Esophagus squamous epithelium (tissue), 5 donors: ENCODE measurements around the gene MTIF2. TPM values are rescaled to one million over a fixed set of nuclear protein-coding genes. Genes with fewer than 3 reads are reported as not detected.
"Not testable (repeated sequence)": the region's sequence is repeated elsewhere in the genome, so short reads cannot be mapped to it uniquely, and the experiment has no call there.

Source experiments
- DNase-seq: peaks from one replicate; lab custom pipeline; 2025; lab: John Stamatoyannopoulos, UW
- H3K27ac ChIP-seq, 4 donors: fragments of 200-600 bp; sonication (generic); one replicate each; pipeline ENCODE4 v1.5.1; 2016 to 2019; ENCODE audit warnings: mild to moderate bottlenecking in 1 of 4
- H3K27me3 ChIP-seq, 4 donors: fragments of 200-600 bp; sonication (generic); 1 replicate in 3 of 4; 2 replicates in 1 of 4; pipeline versions ENCODE4 v1.5.1 to v1.6.0; 2017 to 2021; ENCODE audit warnings: antibody characterized with exemption in 1 of 4
- H3K36me3 ChIP-seq, 3 donors: fragments of 200-600 bp; sonication (generic); one replicate each; pipeline ENCODE4 v1.5.1; 2016 to 2019
- H3K4me1 ChIP-seq, 3 donors: fragments of 200-600 bp; sonication (generic); one replicate each; pipeline ENCODE4 v1.5.1; 2017 to 2019
- H3K4me3 ChIP-seq, 4 donors: fragments of 200-600 bp; sonication (generic); 1 replicate in 3 of 4; 2 replicates in 1 of 4; pipeline ENCODE4 v1.5.1; 2016 to 2019; ENCODE audit warnings: mild to moderate bottlenecking in 2 of 4, moderate library complexity in 1 of 4
- H3K9me3 ChIP-seq, 3 donors: fragments of 200-600 bp; sonication (generic); one replicate each; pipeline ENCODE4 v1.5.1; 2016 to 2019
- CTCF ChIP-seq, 6 experiments: fragments of 450-650 bp in 4 of 6; fragments of 200-600 bp in 2 of 6; sonication (generic) in 2 of 6; IDR thresholded peaks; one replicate each; pipeline ENCODE4 v1.5.1; 2016 to 2019; ENCODE audit warnings: antibody characterized with exemption in 6 of 6, mild to moderate bottlenecking in 4 of 6, moderate library complexity in 4 of 6
- POLR2A ChIP-seq, 4 donors: fragments of 450-650 bp; IDR thresholded peaks; one replicate each; pipeline ENCODE4 v1.6.1; 2017; ENCODE audit warnings: antibody characterized with exemption in 4 of 4, mild to moderate bottlenecking in 4 of 4, moderate library complexity in 3 of 4
- WGBS, 2 donors: methylation state at CpG; one replicate each; pipeline ENCODE4 v1.1.5; 2018; 5-methylcytosine and 5-hydroxymethylcytosine counted together
- intact Hi-C: fragments of 100-400 bp; cut with DNase I; formaldehyde crosslinking; loops from one replicate; pipeline ENCODE4 v1.15.0; 2022
- total RNA-seq, 4 donors: library from RNA; depleted of rRNA; stranded (reverse); fragments of >200 nt; gene quantifications; one replicate each; pipeline ENCODE4 v1.1.0, GENCODE V29; 2016
- donor health status: DM: yes; HTN: yes; CAD: no.

Gene MTIF2
- total RNA-seq, 4 donors from 2014 or later: 13.8 to 28.9 (median 24.4) TPM

- TF ChIP-seq POLR2A (IDR thresholded peaks at IDR 0.05) (no peak), CTCF (IDR thresholded peaks at IDR 0.05) (no peak)
Measured at GRCh38 chr2:55302241-55302640, 33.2 kb upstream of the MTIF2 start.

GRCh38 chr2:55301277-55301676 is 32.2 kb upstream of the MTIF2 start:
- no peaks in the 10 kb centered on the region for H3K27me3 ChIP-seq
- DNase-seq: no peak
- intact Hi-C loops: no loop called here
- WGBS, 2 donors: 94 to 96% methylated on average over 1 of the region's 1 CpG
- no peak overlapping the region for H3K4me3 ChIP-seq
- TF ChIP-seq CTCF (IDR thresholded peaks at IDR 0.05): no peak
- TF ChIP-seq POLR2A (IDR thresholded peaks at IDR 0.05): no peak
- H3K27ac ChIP-seq: no peak overlapping the region
- no peaks in the 10 kb centered on the region for H3K9me3 ChIP-seq
- no peaks in the 10 kb centered on the region for H3K4me1 ChIP-seq
- peaks cover 0 to 3% (median 0%) of the 10 kb centered on the region in 3 donors for H3K36me3 ChIP-seq

More at GRCh38 chr2:55302241-55302640, 33.2 kb upstream of the MTIF2 start:
- intact Hi-C loops: no loop called here
- Histone ChIP-seq H3K36me3 (no peaks in the 10 kb centered on the region), H3K9me3 (no peaks in the 10 kb centered on the region), H3K4me1 (no peaks in the 10 kb centered on the region), H3K27ac (no peak overlapping the region), H3K4me3 (no peak overlapping the region), H3K27me3 (no peaks in the 10 kb centered on the region)
- no peak for DNase-seq
- 76 to 87% methylated on average over 3 of the region's 3 CpGs for WGBS, 2 donors

- Histone ChIP-seq H3K9me3 (no peaks in the 10 kb centered on the region), H3K4me1 (peaks cover 0 to 12% (median 3%) of the 10 kb centered on the region in 3 donors), H3K4me3 (no peak overlapping the region), H3K27me3 (no peaks in the 10 kb centered on the region), H3K36me3 (peaks cover 0 to 14% (median 0%) of the 10 kb centered on the region in 3 donors), H3K27ac (no peak overlapping the region)
- no peak for DNase-seq
- TF ChIP-seq POLR2A (IDR thresholded peaks at IDR 0.05) (no peak), CTCF (IDR thresholded peaks at IDR 0.05) (no peak)
- intact Hi-C loops: no loop called here
Measured at GRCh38 chr2:55296393-55296792, 27.4 kb upstream of the MTIF2 start.

- H3K4me3 ChIP-seq: peak overlapping the region in 3 of 4 donors; percentile 78 to 81 (median 80)
- H3K27me3 ChIP-seq: no peaks in the 10 kb centered on the region
- 91 to 96% methylated on average over 6 to 12 of the region's 12 CpGs for WGBS, 2 donors
- TF ChIP-seq CTCF (IDR thresholded peaks at IDR 0.05) (no peak), POLR2A (IDR thresholded peaks at IDR 0.05) (no peak)
- peaks cover 6 to 35% (median 7%) of the 10 kb centered on the region in 3 donors for H3K4me1 ChIP-seq
- H3K27ac ChIP-seq: peak overlapping the region in 1 of 4 donors; percentile 93
- intact Hi-C loops: no loop called here
- H3K36me3 ChIP-seq: no peaks in the 10 kb centered on the region
- no peak for DNase-seq
- H3K9me3 ChIP-seq: no peaks in the 10 kb centered on the region
Measured at GRCh38 chr2:55283083-55283482, 14.1 kb upstream of the MTIF2 start.

GRCh38 chr2:55282110-55282917 is 13.3 kb upstream of the MTIF2 start:
- TF ChIP-seq POLR2A (IDR thresholded peaks at IDR 0.05) (peak in 2 of 4 donors; percentile 74), CTCF (IDR thresholded peaks at IDR 0.05) (peak in 1 of 6 experiments; percentile 23)
- Histone ChIP-seq H3K4me1 (peaks cover 6 to 35% (median 7%) of the 10 kb centered on the region in 3 donors), H3K27me3 (no peaks in the 10 kb centered on the region), H3K4me3 (peak overlapping the region; percentile 50 to 81 (median 79)), H3K36me3 (no peaks in the 10 kb centered on the region), H3K27ac (peak overlapping the region; percentile 79 to 93 (median 93)), H3K9me3 (no peaks in the 10 kb centered on the region)
- intact Hi-C loops: no loop called here
- peak; percentile 34 for DNase-seq
- WGBS, 2 donors: 12 to 21% methylated on average over 8 to 11 of the region's 60 CpGs

- DNase-seq, H3K36me3 ChIP-seq, intact Hi-C loops, H3K9me3 ChIP-seq, H3K27me3 ChIP-seq: not testable (repeated sequence)
- 52 to 55% methylated on average over 5 of the region's 5 CpGs for WGBS, 2 donors
- peaks cover 6 to 35% (median 7%) of the 10 kb centered on the region in 3 donors for H3K4me1 ChIP-seq
- H3K27ac ChIP-seq: peak overlapping the region; percentile 79 to 93 (median 93)
- H3K4me3 ChIP-seq: peak overlapping the region in 1 of 4 donors; percentile 81
Measured at GRCh38 chr2:55280851-55281546, 12.0 kb upstream of the MTIF2 start.

GRCh38 chr2:55279859-55280424 is 10.9 kb upstream of the MTIF2 start:
- H3K4me3 ChIP-seq, intact Hi-C loops, DNase-seq, H3K27me3 ChIP-seq, H3K9me3 ChIP-seq, H3K36me3 ChIP-seq: not testable (repeated sequence)
- Histone ChIP-seq H3K27ac (peak overlapping the region in 1 of 4 donors; percentile 54), H3K4me1 (peaks cover 6 to 31% (median 7%) of the 10 kb centered on the region in 3 donors)
- WGBS, 2 donors: 70 to 77% methylated on average over 6 to 7 of the region's 7 CpGs
